ENCODE measurements around the gene DYSF. TPM values are rescaled to one million over a fixed set of nuclear protein-coding genes. Genes with fewer than 3 reads are reported as not detected.

DYSF gene
- total RNA-seq, 1 experiment from 2014 or later, result 0.89 TPM

GRCh38 chr2:71570951-71571460, 117.6 kb downstream of the DYSF start (continued):
- TF ChIP-seq REST (IDR thresholded peaks at IDR 0.05; ENCODE audit: low read depth), result no peak
- TF ChIP-seq POLR2AphosphoS5 (IDR thresholded peaks at IDR 0.05; ENCODE audit: low read depth, low read length), result no peak
- TF ChIP-seq CBX3 (IDR thresholded peaks at IDR 0.05; ENCODE audit: low read depth), result no peak
- no peak for TF ChIP-seq EGR1 (IDR thresholded peaks at IDR 0.05; ENCODE audit: low read depth)
- TF ChIP-seq ZBTB33 (IDR thresholded peaks at IDR 0.05; ENCODE audit: extremely low read depth, insufficient replicate concordance, low read length), result no peak

- Histone ChIP-seq H4K20me1 (ENCODE audit: insufficient read depth) (no peaks in the 10 kb centered on the region), H3K9me2 (ENCODE audit: insufficient read depth) (no peaks in the 10 kb centered on the region), H3K27me3 (ENCODE audit: insufficient read depth, low read length) (no peaks in the 10 kb centered on the region), H3K4me3 (replicated peaks in 1 of 2; ENCODE audit: low read depth in 1 of 2, low read length in 2 of 2) (no peak overlapping the region), H3K27ac (ENCODE audit: low read depth, low read length) (no peak overlapping the region), H3K9ac (ENCODE audit: low read length) (no peak overlapping the region), H3K36me3 (ENCODE audit: control insufficient read depth in 1 of 2, insufficient read depth in 2 of 2, low read length in 2 of 2) (no peaks in the 10 kb centered on the region), H2AFZ (ENCODE audit: low read depth, low read length, poor library complexity, severe bottlenecking) (no peak overlapping the region), H3K4me1 (ENCODE audit: control insufficient read depth in 1 of 2, insufficient read depth in 2 of 2, low read length in 2 of 2) (no peaks in the 10 kb centered on the region), H3K9me3 (ENCODE audit: control insufficient read depth in 1 of 2, insufficient read depth in 1 of 2, low read depth in 1 of 2, low read length in 2 of 2) (no peaks in the 10 kb centered on the region), H3K79me2 (ENCODE audit: insufficient read depth, low read length) (no peaks in the 10 kb centered on the region), H3K4me2 (ENCODE audit: low read length) (no peak overlapping the region)
- ChIA-PET POLR2A (no interaction called here), RAD21 (ENCODE audit: low non-redundant PET in 1 of 2, low total read pairs in 2 of 2, uncharacterized antibody in 2 of 2, unreplicated experiment in 2 of 2) (no interaction called here), CTCF (no interaction called here)
- no peak for DNase-seq (ENCODE audit: low read depth, low spot score)
- intact Hi-C loops (cut with micrococcal nuclease), result no loop called here
- TF ChIP-seq YY1 (IDR thresholded peaks at IDR 0.05; ENCODE audit: extremely low read depth, insufficient replicate concordance, low read depth, low read length), result no peak
- no TSS peak for BruUV-seq (replicated peaks)
- no peak for ATAC-seq
Observed at GRCh38 chr2:71571945-71572344, 118.6 kb downstream of the DYSF start.
